Subcutaneous abdominal adipose tissue (tissue), 5 donors: ENCODE data around the gene ZYG11B.
"Not testable (repeated sequence)": the region's sequence is repeated elsewhere in the genome, so short reads cannot be mapped to it uniquely, and the experiment has no call there.

Experiments
- H3K27ac ChIP-seq: one replicate; pipeline ENCODE4 v1.7.0; 2013; ENCODE audit warnings: low read depth, mild to moderate bottlenecking, inconsistent platforms, low read length, moderate library complexity
- H3K27me3 ChIP-seq, 5 donors: one replicate each; pipeline ENCODE4 v1.7.0; 2013; ENCODE audit warnings: low read length in 5 of 5, inconsistent platforms in 1 of 5; ENCODE audit not compliant: control insufficient read depth in 5 of 5, insufficient read depth in 4 of 5
- H3K36me3 ChIP-seq, 5 donors: one replicate each; pipeline ENCODE4 v1.7.0; 2013; ENCODE audit warnings: low read length in 5 of 5; ENCODE audit not compliant: control insufficient read depth in 5 of 5, insufficient read depth in 5 of 5
- H3K4me1 ChIP-seq, 5 donors: one replicate each; pipeline ENCODE4 v1.7.0; 2013; ENCODE audit warnings: low read length in 5 of 5, mild to moderate bottlenecking in 3 of 5, moderate library complexity in 1 of 5; ENCODE audit not compliant: control insufficient read depth in 5 of 5, insufficient read depth in 5 of 5
- H3K4me3 ChIP-seq, 5 donors: one replicate each; pipeline ENCODE4 v1.7.0; 2013; ENCODE audit warnings: low read length in 5 of 5, low read depth in 1 of 5
- H3K9ac ChIP-seq, 5 donors: one replicate each; pipeline ENCODE4 v1.7.0; 2013; ENCODE audit warnings: low read length in 5 of 5, mild to moderate bottlenecking in 4 of 5, moderate library complexity in 3 of 5
- H3K9me3 ChIP-seq, 5 donors: one replicate each; pipeline ENCODE4 v1.7.0; 2013; ENCODE audit warnings: low read length in 5 of 5; ENCODE audit not compliant: control insufficient read depth in 5 of 5
- donor health status: healthy.
- donor health status: healthy.
- donor health status: healthy.
- donor health status: healthy.
- donor health status: healthy.

Gene ZYG11B

GRCh38 chr1:52750139-52750538 is 23.9 kb downstream of the ZYG11B start:
- not testable (repeated sequence) for H3K9ac ChIP-seq, H3K9me3 ChIP-seq, H3K36me3 ChIP-seq, H3K27ac ChIP-seq, H3K27me3 ChIP-seq, H3K4me3 ChIP-seq
- peaks cover 1 to 32% (median 16%) of the 10 kb centered on the region in 5 donors for H3K4me1 ChIP-seq

GRCh38 chr1:52751589-52752483 is 25.6 kb downstream of the ZYG11B start:
- Histone ChIP-seq H3K27me3 (no peaks in the 10 kb centered on the region), H3K36me3 (peaks cover 0 to under 1% (median 0%) of the 10 kb centered on the region in 5 donors), H3K4me1 (peaks cover 1 to 27% (median 16%) of the 10 kb centered on the region in 5 donors), H3K4me3 (no peak overlapping the region), H3K9ac (no peak overlapping the region), H3K27ac (no peak overlapping the region), H3K9me3 (no peaks in the 10 kb centered on the region)

GRCh38 chr1:52752484-52752826 is 26.2 kb downstream of the ZYG11B start:
- H3K9ac ChIP-seq = no peak overlapping the region
- H3K27me3 ChIP-seq = no peaks in the 10 kb centered on the region
- H3K27ac ChIP-seq = no peak overlapping the region
- H3K9me3 ChIP-seq = no peaks in the 10 kb centered on the region
- H3K36me3 ChIP-seq = peaks cover 0 to 6% (median 0%) of the 10 kb centered on the region in 5 donors
- peaks cover 1 to 25% (median 16%) of the 10 kb centered on the region in 5 donors for H3K4me1 ChIP-seq
- no peak overlapping the region for H3K4me3 ChIP-seq

- H3K27ac ChIP-seq = no peak overlapping the region
- peaks cover 1 to 18% (median 13%) of the 10 kb centered on the region in 5 donors for H3K4me1 ChIP-seq
- no peaks in the 10 kb centered on the region for H3K9me3 ChIP-seq
- peaks cover 0 to 11% (median 3%) of the 10 kb centered on the region in 5 donors for H3K36me3 ChIP-seq
- no peak overlapping the region for H3K9ac ChIP-seq
- no peaks in the 10 kb centered on the region for H3K27me3 ChIP-seq
- H3K4me3 ChIP-seq = no peak overlapping the region
Measured at GRCh38 chr1:52753169-52753568, 26.9 kb downstream of the ZYG11B start.

- Histone ChIP-seq H3K9me3 (no peaks in the 10 kb centered on the region), H3K4me3 (no peak overlapping the region), H3K27ac (no peak overlapping the region), H3K4me1 (peaks cover 1 to 13% (median 10%) of the 10 kb centered on the region in 5 donors), H3K9ac (no peak overlapping the region), H3K27me3 (no peaks in the 10 kb centered on the region), H3K36me3 (peaks cover 0 to 20% (median 6%) of the 10 kb centered on the region in 5 donors)
Measured at GRCh38 chr1:52756020-52756419, 29.8 kb downstream of the ZYG11B start.

GRCh38 chr1:52759908-52760307 is 33.7 kb downstream of the ZYG11B start:
- H3K9ac ChIP-seq = no peak overlapping the region
- no peaks in the 10 kb centered on the region for H3K4me1 ChIP-seq
- no peak overlapping the region for H3K27ac ChIP-seq
- no peaks in the 10 kb centered on the region for H3K9me3 ChIP-seq
- H3K36me3 ChIP-seq = peaks cover 0 to 20% (median 12%) of the 10 kb centered on the region in 5 donors
- H3K4me3 ChIP-seq = no peak overlapping the region
- H3K27me3 ChIP-seq = no peaks in the 10 kb centered on the region

- H3K36me3 ChIP-seq = peaks cover 8 to 26% (median 15%) of the 10 kb centered on the region in 5 donors
- H3K9ac ChIP-seq = no peak overlapping the region
- no peak overlapping the region for H3K27ac ChIP-seq
- H3K27me3 ChIP-seq = no peaks in the 10 kb centered on the region
- no peak overlapping the region for H3K4me3 ChIP-seq
- no peaks in the 10 kb centered on the region for H3K9me3 ChIP-seq
- no peaks in the 10 kb centered on the region for H3K4me1 ChIP-seq
Measured at GRCh38 chr1:52767596-52768280, 41.5 kb downstream of the ZYG11B start.

GRCh38 chr1:52769346-52770033 is 43.2 kb downstream of the ZYG11B start:
- Histone ChIP-seq H3K9me3 (no peaks in the 10 kb centered on the region), H3K27me3 (no peaks in the 10 kb centered on the region), H3K27ac (no peak overlapping the region), H3K36me3 (peaks cover 8 to 33% (median 19%) of the 10 kb centered on the region in 5 donors), H3K4me3 (no peak overlapping the region), H3K4me1 (no peaks in the 10 kb centered on the region), H3K9ac (no peak overlapping the region)

GRCh38 chr1:52771384-52771783 is 45.1 kb downstream of the ZYG11B start:
- no peak overlapping the region for H3K4me3 ChIP-seq
- H3K27me3 ChIP-seq = no peaks in the 10 kb centered on the region
- no peak overlapping the region for H3K27ac ChIP-seq
- no peak overlapping the region for H3K9ac ChIP-seq
- H3K9me3 ChIP-seq = no peaks in the 10 kb centered on the region
- peaks cover 12 to 37% (median 20%) of the 10 kb centered on the region in 5 donors for H3K36me3 ChIP-seq
- H3K4me1 ChIP-seq = peaks cover 0 to 2% (median 0%) of the 10 kb centered on the region in 5 donors

- Histone ChIP-seq H3K27me3 (no peaks in the 10 kb centered on the region), H3K4me1 (no peaks in the 10 kb centered on the region), H3K9me3 (no peaks in the 10 kb centered on the region), H3K4me3 (no peak overlapping the region), H3K27ac (no peak overlapping the region), H3K9ac (no peak overlapping the region), H3K36me3 (peaks cover 20 to 56% (median 37%) of the 10 kb centered on the region in 5 donors)
Measured at GRCh38 chr1:52786148-52786547, 59.9 kb downstream of the ZYG11B start.
